Measurements from ENCODE around the gene UBASH3B. TPM values are rescaled to one million over a fixed set of nuclear protein-coding genes. Genes with fewer than 3 reads are reported as not detected.

The UBASH3B gene
- polyA plus RNA-seq, 1 experiment: 19.1 TPM

DNA sequence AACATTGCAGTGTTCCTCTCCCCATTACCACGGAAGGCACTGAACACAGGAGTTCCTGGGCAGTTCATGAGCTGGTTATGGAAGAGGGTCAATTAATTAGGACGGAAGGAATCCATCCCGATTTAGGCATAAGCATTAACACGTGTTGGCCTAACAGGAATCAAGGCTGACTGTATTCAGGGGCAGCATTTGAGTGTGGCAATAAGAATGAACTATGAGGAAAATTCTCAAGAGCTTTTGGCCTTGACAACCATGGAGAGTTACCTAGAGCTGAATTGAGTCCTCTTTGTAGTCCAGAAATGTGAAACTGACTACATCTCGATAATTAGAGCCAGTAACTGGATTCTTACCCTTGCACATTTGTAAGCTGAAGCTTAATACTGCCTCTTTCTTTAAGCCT is 100.4 kb downstream of the UBASH3B start:
- POLR2A ChIA-PET: interaction anchor here (0.6 kb wide), 1 partner anchor 1084 kb away, joined by 6 read pairs; no protein-coding TSS in a partner anchor
- DNase-seq (ENCODE audit: low read depth, low spot score): no peak
- H3K27me3 ChIP-seq (ENCODE audit: control insufficient read depth, insufficient read depth, low read length): no peaks in the 10 kb centered on the region
- CTCF ChIA-PET: interaction anchor here (1.5 to 1.9 kb wide), 3 partner anchors 10 to 127 kb away, joined by 3 to 5 read pairs (median 5); no protein-coding TSS in a partner anchor
- TF ChIP-seq, protein P1, sequence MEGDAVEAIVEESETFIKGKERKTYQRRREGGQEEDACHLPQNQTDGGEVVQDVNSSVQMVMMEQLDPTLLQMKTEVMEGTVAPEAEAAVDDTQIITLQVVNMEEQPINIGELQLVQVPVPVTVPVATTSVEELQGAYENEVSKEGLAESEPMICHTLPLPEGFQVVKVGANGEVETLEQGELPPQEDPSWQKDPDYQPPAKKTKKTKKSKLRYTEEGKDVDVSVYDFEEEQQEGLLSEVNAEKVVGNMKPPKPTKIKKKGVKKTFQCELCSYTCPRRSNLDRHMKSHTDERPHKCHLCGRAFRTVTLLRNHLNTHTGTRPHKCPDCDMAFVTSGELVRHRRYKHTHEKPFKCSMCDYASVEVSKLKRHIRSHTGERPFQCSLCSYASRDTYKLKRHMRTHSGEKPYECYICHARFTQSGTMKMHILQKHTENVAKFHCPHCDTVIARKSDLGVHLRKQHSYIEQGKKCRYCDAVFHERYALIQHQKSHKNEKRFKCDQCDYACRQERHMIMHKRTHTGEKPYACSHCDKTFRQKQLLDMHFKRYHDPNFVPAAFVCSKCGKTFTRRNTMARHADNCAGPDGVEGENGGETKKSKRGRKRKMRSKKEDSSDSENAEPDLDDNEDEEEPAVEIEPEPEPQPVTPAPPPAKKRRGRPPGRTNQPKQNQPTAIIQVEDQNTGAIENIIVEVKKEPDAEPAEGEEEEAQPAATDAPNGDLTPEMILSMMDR (IDR thresholded peaks at IDR 0.05; ENCODE audit: low read depth, low read length): no peak
- no peak overlapping the region for H3K4me3 ChIP-seq (ENCODE audit: low read depth, low read length)
- H3K27ac ChIP-seq (ENCODE audit: low read depth, low read length): no peak overlapping the region
- no peaks in the 10 kb centered on the region for H3K9me3 ChIP-seq (ENCODE audit: control insufficient read depth, insufficient read depth, low read length)

DNA sequence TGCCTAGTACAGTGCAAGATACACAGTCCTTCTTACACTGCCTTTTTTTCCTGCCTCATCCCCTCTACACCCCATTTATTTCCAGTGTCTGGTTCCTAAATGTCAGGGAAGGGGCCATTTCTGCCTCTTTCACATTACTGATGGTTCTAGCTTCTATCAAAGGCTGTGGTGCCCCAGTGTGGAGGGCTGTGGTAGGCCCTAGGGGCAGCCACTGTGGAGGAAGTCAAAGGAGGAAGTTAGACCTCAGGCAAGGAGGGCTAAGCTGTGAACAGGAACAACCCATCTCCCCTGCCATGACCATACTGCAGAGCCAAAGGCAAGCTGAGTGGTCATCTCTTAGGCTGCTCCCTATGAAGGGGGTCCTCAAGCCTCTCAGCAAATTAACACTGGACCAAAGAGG is 100.9 kb downstream of the UBASH3B start:
- Histone ChIP-seq H3K27me3 (ENCODE audit: control insufficient read depth, insufficient read depth, low read length) (no peaks in the 10 kb centered on the region), H3K27ac (ENCODE audit: low read depth, low read length) (no peak overlapping the region), H3K9me3 (ENCODE audit: control insufficient read depth, insufficient read depth, low read length) (no peaks in the 10 kb centered on the region), H3K4me3 (ENCODE audit: low read depth, low read length) (no peak overlapping the region)
- no peak for DNase-seq (ENCODE audit: low read depth, low spot score)
- CTCF ChIA-PET: interaction anchor here (0.5 to 1.9 kb wide), 4 partner anchors 10 to 128 kb away, joined by 3 to 5 read pairs (median 4); no protein-coding TSS in a partner anchor
- POLR2A ChIA-PET: interaction anchor here (0.6 kb wide), 1 partner anchor 1084 kb away, joined by 6 read pairs; no protein-coding TSS in a partner anchor
- TF ChIP-seq, protein P1 (IDR thresholded peaks at IDR 0.05; ENCODE audit: low read depth, low read length): no peak

DNA sequence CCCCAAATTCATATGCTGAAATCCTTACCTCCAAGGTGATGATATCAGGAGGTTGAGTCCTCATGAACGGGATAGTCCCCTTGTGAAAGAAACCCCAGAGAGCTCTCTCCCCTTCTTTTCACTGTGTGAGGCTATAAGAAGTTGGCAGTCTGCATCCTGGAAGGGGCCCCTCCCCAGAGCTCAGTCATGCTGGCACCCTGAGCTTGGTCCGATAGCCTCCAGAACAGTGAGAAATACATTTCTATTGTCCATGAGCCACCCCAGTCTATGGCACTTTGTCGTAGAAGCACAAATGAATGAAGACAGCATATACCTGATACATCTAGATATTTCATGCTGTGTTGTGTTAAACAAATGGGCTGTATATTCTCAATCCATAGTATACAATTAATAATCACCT is 101.7 kb downstream of the UBASH3B start:
- CTCF ChIA-PET: interaction anchor here (1.6 kb wide), 1 partner anchor 15 kb away, joined by 5 read pairs; no protein-coding TSS in a partner anchor
- no peak overlapping the region for H3K4me3 ChIP-seq (ENCODE audit: low read depth, low read length)

DNA sequence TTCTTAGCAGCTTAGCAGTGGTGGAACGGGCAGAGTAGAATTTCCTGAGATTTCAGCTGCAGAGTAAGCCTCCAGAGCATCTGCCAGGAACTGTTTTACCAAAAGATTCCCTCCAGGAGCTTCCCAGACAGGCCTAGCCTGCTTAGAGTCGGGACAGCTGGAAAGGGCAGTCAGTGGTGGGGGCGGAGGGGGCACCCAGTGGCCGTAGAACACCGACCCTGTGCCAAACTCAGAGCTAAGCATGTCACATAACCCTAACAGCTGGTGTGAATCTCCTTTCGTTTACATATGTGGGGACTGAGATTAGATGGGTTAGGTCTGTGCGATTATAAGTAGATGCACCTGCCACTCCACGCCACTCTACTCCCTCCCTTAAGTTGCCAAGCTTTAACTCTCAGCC is 102.8 kb downstream of the UBASH3B start:
- CTCF ChIA-PET: interaction anchor here (1.2 to 2.5 kb wide), 3 partner anchors 13 to 129 kb away, joined by 7 to 15 read pairs (median 10); no protein-coding TSS in a partner anchor
- no peak for DNase-seq (ENCODE audit: low read depth, low spot score)

More for the DNA sequence above, 101.7 kb downstream of the UBASH3B start:
- H3K9me3 ChIP-seq (ENCODE audit: control insufficient read depth, insufficient read depth, low read length): no peaks in the 10 kb centered on the region
- H3K27ac ChIP-seq (ENCODE audit: low read depth, low read length): no peak overlapping the region
- no peak for DNase-seq (ENCODE audit: low read depth, low spot score)
- POLR2A ChIA-PET: no interaction called here
- H3K27me3 ChIP-seq (ENCODE audit: control insufficient read depth, insufficient read depth, low read length): no peaks in the 10 kb centered on the region
- TF ChIP-seq, protein P1 (IDR thresholded peaks at IDR 0.05; ENCODE audit: low read depth, low read length): no peak

DNA sequence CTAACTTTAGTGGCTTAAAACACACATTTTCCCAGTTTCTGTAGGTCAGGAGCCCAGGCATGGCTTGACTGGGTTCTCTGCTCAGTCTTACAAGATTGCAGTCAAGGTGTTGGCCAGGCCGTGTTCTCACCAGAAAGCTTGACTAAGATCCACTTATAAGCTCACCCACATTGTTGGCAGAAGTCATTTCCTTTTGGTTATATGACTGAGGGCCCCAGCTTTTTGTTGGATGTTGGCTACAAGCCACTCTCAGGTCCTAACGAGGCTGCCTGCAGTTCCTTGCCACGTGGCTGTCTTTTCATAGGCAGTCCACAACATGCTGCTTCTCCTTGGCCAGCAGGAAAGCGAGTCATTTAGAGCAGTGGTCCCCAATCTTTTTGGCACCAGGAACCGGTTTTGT is 103.5 kb downstream of the UBASH3B start:
- TF ChIP-seq, protein P1 (IDR thresholded peaks at IDR 0.05; ENCODE audit: low read depth, low read length): no peak
- Histone ChIP-seq H3K4me3 (ENCODE audit: low read depth, low read length) (no peak overlapping the region), H3K27ac (ENCODE audit: low read depth, low read length) (no peak overlapping the region), H3K9me3 (ENCODE audit: control insufficient read depth, insufficient read depth, low read length) (no peaks in the 10 kb centered on the region), H3K27me3 (ENCODE audit: control insufficient read depth, insufficient read depth, low read length) (no peaks in the 10 kb centered on the region)
- POLR2A ChIA-PET: interaction anchor here (1.4 kb wide), 1 partner anchor 10 kb away, joined by 7 read pairs; no protein-coding TSS in a partner anchor
- CTCF ChIA-PET: interaction anchor here (0.6 to 2.5 kb wide), 3 partner anchors 22 to 130 kb away, joined by 3 to 15 read pairs (median 7); no protein-coding TSS in a partner anchor
- no peak for DNase-seq (ENCODE audit: low read depth, low spot score)

More for the DNA sequence above, 102.8 kb downstream of the UBASH3B start:
- H3K9me3 ChIP-seq (ENCODE audit: control insufficient read depth, insufficient read depth, low read length): no peaks in the 10 kb centered on the region
- no peak overlapping the region for H3K27ac ChIP-seq (ENCODE audit: low read depth, low read length)
- TF ChIP-seq, protein P1 (IDR thresholded peaks at IDR 0.05; ENCODE audit: low read depth, low read length): no peak
- POLR2A ChIA-PET: interaction anchor here (1.4 kb wide), 1 partner anchor 9 kb away, joined by 7 read pairs; no protein-coding TSS in a partner anchor
- H3K4me3 ChIP-seq (ENCODE audit: low read depth, low read length): no peak overlapping the region
- H3K27me3 ChIP-seq (ENCODE audit: control insufficient read depth, insufficient read depth, low read length): no peaks in the 10 kb centered on the region
